Measurements from ENCODE around the gene UGT1A7.
"Not testable (repeated sequence)": the region's sequence is repeated elsewhere in the genome, so short reads cannot be mapped to it uniquely, and the experiment has no call there.

Gene UGT1A7

GRCh38 chr2:233714121-233714520 lies 32.4 kb downstream of the UGT1A7 start:
- no peak for ATAC-seq

DNA sequence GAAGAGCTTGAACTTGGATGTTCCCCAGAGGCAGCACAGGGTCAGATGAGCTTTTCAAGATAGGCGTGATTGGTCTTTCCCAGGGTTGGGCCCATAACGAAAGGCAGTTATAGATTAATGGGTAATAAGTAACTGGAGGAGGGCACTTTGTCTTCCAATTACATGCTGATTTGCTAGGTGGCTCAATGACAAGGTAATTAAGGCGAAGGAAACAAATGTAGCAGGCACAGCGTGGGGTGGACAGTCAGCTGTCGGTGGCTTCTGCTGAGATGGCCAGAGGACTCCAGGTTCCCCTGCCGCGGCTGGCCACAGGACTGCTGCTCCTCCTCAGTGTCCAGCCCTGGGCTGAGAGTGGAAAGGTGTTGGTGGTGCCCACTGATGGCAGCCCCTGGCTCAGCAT lies 36.9 kb downstream of the UGT1A7 start, which contains the start of gene UGT1A4:
Gene UGT1A4 (plus strand): TSS at position 185 of the 400 bp plus-strand sequence. CDS start 85 bp downstream, at position 270.
- no peak for ATAC-seq

- no peak for ATAC-seq
Measured at GRCh38 chr2:233728723-233729301, 47.1 kb downstream of the UGT1A7 start, which contains the start of gene UGT1A3. Gene UGT1A3 (plus strand): TSS chr2:233729042. CDS start chr2:233729127, 85 bp downstream.

GRCh38 chr2:233736868-233737653 lies 55.4 kb downstream of the UGT1A7 start:
- not testable (repeated sequence) for ATAC-seq

DNA sequence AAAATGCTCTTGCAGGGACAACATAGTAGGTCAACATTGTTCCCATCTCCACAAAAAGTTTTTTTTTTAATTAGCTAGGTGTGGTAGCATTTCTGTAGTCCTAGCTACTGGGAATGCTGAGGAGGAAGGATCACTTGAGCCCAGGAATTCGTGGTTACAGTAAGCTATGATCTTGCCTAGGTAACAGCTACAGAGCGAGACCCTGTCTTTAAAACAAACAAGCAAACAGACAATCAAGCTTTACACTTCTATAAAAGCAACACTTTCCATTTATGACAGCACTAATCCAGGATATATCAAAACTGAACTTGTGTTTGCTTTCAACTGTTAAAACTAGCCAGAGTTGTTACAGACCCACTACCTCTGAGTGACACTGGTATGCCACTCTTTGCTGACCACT lies 59.2 kb downstream of the UGT1A7 start:
- ATAC-seq = no peak

GRCh38 chr2:233743464-233744259 lies 62.0 kb downstream of the UGT1A7 start:
- no peak for ATAC-seq

DNA sequence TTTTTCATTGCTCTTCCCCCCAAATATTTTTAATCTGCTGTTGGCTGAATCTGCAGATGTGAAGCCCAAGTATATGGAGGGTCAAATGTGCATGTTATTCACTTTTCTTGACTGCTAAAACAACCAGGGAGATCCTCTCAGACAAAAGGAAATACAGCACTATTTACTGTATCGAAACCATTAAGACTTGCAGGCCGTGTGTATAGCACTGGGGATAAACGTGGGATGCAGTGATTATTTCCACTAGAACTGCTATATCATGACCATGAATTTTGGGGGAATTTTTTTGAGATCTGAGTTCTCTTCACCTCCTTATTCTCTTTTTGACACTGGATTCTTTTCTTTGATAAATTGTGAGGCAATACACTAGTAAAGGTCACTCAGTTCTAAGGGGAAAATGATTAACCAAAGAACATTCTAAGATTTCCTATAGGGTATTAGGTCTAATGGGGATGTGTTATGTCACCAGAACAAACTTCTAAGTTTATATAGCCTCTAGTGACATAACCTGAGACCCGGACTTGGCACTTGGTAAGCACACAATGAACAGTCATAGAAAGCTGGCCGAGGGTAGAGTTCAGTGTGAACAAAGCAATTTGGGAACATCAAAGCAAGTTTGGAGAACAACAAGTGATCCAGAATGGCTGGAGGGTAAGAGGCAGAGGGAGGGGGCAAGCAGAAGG lies 63.5 kb downstream of the UGT1A7 start:
- ATAC-seq = no peak

DNA sequence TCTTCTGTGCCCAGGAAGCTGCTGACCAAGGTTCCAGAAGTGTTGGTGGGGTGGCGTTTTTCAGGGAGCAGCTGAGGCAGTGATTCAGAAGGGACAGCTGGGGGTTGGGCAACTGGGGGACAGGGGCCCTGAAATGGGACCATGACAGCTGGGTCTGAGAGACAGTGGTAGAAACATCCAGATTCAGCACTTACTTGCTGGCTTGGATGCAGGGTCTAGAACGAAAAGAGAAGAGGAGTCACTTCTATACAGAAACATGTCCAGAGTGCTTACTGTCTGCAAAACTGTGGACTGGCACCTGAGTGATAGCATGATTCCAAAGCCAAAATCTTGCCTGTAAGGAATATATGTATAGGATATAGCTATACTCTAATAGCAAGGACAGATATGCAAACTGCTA lies 64.1 kb downstream of the UGT1A7 start:
- ATAC-seq = not testable (repeated sequence)

GRCh38 chr2:233746475-233747282 lies 65.0 kb downstream of the UGT1A7 start:
- no peak for ATAC-seq

GRCh38 chr2:233747283-233747544 lies 65.5 kb downstream of the UGT1A7 start:
- no peak for ATAC-seq

DNA sequence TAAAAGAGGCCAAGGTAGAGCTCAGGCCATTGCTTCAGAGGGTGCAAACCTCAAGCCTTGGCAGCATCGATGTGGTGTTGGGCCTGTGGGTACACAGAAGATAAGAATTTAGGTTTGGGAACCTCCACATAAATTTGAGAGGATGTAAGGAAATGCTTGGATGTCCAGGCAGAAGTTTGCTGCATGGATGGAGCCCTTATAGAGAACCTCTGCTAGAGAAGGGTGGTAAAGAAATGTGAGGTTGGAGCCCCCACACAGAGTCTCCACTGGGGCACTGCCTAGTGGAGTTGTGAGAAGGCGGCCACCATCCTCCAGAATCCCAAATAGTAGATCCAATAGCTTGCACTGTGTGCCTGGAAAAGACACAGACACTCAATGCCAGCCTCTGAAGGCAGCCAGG lies 69.0 kb downstream of the UGT1A7 start:
- not testable (repeated sequence) for ATAC-seq

DNA sequence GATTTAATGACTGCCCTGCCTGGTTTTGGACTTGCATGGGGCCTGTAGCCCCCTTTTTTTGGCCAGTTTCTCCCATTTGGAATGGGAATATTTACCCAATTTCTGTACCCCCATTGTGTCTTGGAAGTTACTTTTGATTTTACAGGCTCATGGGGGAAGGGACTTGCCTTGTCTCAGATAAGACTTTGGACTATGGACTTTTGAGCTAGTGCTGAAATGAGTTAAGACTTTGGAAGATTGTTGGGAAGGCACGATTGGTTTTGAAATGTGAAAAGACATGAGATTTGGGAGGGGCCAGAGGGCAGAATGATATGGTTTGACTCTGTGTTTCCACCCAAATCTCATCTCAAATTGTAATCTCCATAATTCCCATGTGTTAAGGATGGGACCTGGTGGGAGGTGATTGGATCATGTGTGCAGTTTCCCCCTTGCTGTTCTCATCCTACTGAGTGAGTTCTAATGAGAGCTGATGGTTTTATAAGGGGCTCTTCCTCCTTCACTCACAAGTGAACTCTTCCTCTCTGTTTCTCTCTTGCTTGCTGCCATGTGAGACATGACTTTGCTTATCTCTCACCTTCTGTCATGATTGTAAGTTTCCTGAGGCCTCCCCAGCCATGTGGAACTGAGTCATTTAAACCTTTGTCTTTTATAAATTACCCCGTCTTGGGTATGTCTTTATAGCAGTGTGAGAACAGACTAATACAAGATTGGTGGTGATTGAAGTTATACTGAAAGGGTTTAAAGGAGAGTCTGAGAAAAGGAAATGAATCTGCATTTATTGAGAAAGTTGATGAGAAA lies 69.7 kb downstream of the UGT1A7 start:
- not testable (repeated sequence) for ATAC-seq

GRCh38 chr2:233754872-233755611 lies 73.3 kb downstream of the UGT1A7 start:
- ATAC-seq = no peak

DNA sequence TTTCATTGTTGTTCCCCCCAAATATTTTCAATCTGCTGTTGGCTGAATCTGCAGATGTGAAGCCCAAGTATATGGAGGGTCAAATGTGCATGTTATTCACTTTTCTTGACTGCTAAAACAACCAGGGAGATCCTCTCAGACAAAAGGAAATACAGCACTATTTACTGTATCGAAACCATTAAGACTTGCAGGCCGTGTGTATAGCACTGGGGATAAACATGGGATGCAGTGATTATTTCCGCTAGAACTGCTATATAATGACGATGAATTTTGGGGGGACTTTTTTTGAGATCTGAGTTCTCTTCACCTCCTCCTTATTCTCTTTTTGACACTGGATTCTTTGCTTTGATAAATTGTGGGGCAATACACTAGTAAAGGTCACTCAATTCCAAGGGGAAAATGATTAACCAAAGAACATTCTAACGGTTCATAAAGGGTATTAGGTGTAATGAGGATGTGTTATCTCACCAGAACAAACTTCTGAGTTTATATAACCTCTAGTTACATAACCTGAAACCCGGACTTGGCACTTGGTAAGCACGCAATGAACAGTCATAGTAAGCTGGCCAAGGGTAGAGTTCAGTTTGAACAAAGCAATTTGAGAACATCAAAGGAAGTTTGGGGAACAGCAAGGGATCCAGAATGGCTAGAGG lies 74.9 kb downstream of the UGT1A7 start:
- no peak for ATAC-seq

- ATAC-seq = no peak
Measured at GRCh38 chr2:233758141-233758540, 76.4 kb downstream of the UGT1A7 start.

DNA sequence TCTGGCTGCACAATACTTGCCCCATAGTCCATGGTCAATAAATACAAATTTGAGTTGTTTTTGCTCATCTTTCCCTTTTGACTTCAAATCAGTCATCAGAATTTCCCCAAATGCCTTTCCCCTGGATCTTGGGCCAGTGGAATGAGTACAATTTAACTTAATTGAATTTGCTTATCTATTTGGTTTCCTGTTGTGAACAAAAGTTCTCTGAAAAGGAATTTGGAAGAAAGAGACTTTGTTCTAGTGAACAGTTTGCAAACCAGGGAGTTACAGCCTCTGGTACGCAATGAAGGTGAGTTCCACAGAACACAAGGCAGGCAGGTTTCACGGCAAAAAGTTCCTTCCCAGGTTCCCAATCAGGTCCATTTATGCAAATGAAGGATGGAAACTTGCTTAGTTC lies 77.1 kb downstream of the UGT1A7 start:
- no peak for ATAC-seq

DNA sequence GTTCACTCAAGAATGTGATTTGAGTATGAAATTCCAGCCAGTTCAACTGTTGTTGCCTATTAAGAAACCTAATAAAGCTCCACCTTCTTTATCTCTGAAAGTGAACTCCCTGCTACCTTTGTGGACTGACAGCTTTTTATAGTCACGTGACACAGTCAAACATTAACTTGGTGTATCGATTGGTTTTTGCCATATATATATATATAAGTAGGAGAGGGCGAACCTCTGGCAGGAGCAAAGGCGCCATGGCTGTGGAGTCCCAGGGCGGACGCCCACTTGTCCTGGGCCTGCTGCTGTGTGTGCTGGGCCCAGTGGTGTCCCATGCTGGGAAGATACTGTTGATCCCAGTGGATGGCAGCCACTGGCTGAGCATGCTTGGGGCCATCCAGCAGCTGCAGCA lies 78.3 kb downstream of the UGT1A7 start, which contains the start of gene UGT1A1:
Gene UGT1A1 (plus strand): TSS at position 228 of the 400 bp plus-strand sequence. CDS start 18 bp downstream, at position 246.
- ATAC-seq = no peak

- ATAC-seq = no peak
Measured at GRCh38 chr2:233761040-233761769, 79.5 kb downstream of the UGT1A7 start.

- ATAC-seq = no peak
Measured at GRCh38 chr2:233764264-233764663, 82.6 kb downstream of the UGT1A7 start.

Data from activated CD4-positive, CD25-positive, alpha-beta regulatory T cell treated with anti-CD3 and anti-CD28 coated beads, Interleukin-2, amount 50 U/mL, for 24 hours (primary cell).